ENCODE data around the gene VIPR2.

Gene VIPR2

DNA sequence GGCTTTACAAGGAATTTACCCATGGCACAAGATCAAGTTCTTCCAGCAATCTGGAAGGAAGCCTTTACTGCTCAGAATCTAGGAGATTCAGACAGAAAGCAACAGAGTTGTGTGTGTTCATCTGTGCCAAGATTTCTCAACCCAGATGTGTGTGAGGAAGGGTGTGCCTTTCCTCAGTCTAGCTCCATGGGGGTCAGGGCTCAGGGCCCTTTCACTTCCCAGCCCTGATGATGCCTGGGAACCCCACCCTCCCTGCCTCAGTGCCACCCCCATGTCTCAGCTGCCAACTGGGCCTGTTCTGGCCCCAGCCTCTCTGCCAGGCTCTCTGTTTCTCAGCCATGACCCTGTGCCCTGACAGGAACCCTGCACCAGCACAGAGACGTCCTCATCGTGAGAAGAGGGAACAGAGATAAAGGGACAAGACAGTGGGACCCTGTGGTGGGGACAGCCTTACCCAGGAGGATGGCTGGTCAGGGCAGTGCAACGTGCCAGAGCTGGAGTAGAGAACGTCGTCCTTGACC is 102.0 kb downstream of the VIPR2 start:
- Histone ChIP-seq H3K4me3 (ENCODE audit: low read depth in 1 of 2, low read length in 1 of 2) (no peak overlapping the region), H3K27ac (no peak overlapping the region), H3K9me3 (no peaks in the 10 kb centered on the region), H3K27me3 (peaks cover 6% of the 10 kb centered on the region), H3K4me1 (ENCODE audit: control insufficient read depth in 1 of 2, insufficient read depth in 1 of 2, low read depth in 1 of 2, low read length in 1 of 2) (no peaks in the 10 kb centered on the region), H3K36me3 (no peaks in the 10 kb centered on the region)
- no peak for TF ChIP-seq CTCF (IDR thresholded peaks at IDR 0.05)

GRCh38 chr7:159042103-159042502 is 102.6 kb downstream of the VIPR2 start:
- TF ChIP-seq CTCF (IDR thresholded peaks at IDR 0.05), result no peak
- Histone ChIP-seq H3K4me3 (ENCODE audit: low read depth in 1 of 2, low read length in 1 of 2) (no peak overlapping the region), H3K36me3 (no peaks in the 10 kb centered on the region), H3K4me1 (ENCODE audit: control insufficient read depth in 1 of 2, insufficient read depth in 1 of 2, low read depth in 1 of 2, low read length in 1 of 2) (no peaks in the 10 kb centered on the region), H3K9me3 (no peaks in the 10 kb centered on the region), H3K27ac (no peak overlapping the region), H3K27me3 (peaks cover 4% of the 10 kb centered on the region)

DNA sequence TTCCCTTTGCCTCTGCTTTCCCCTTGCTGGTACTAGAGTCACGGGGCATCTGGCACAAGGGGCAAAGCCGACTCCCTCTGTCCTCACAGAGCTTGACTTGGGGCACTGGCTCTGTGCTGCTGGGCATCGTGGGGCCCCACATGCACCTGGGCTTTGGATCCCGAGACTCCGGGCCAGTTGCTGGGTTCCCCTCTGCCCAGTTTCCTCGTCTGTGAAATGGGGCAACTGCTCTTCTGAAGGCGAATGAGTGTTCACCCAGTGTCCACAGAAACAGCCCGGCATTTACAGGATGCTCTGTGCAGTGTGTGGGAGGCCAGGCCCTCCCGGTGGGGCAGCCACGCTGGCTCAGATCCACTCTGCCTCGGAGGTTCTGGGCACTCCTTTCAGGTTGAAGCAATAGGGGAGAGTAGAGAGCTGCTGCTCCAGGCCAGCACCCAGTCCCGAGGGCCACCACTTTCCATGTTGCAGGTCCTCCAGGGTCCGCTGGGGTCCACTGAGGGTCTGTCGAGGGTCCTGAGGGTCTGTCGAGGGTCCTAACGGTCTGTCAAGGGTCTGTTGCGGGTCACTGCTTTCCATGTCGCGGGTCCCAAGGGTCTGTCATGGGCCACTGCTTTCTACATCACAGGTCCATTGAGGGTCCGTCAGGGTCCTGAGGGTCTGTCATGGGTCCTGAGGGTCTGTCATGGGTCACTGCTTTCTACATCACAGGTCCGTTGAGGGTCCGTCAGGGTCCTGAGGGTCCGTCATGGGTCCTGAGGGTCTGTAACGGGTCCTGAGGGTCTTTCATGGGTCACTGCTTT is 103.6 kb downstream of the VIPR2 start:
- Histone ChIP-seq H3K9me3 (no peaks in the 10 kb centered on the region), H3K4me1 (ENCODE audit: control insufficient read depth in 1 of 2, insufficient read depth in 1 of 2, low read depth in 1 of 2, low read length in 1 of 2) (no peaks in the 10 kb centered on the region), H3K4me3 (ENCODE audit: low read depth in 1 of 2, low read length in 1 of 2) (no peak overlapping the region), H3K27ac (no peak overlapping the region), H3K27me3 (no peaks in the 10 kb centered on the region), H3K36me3 (no peaks in the 10 kb centered on the region)
- TF ChIP-seq CTCF (IDR thresholded peaks at IDR 0.05), result no peak

DNA sequence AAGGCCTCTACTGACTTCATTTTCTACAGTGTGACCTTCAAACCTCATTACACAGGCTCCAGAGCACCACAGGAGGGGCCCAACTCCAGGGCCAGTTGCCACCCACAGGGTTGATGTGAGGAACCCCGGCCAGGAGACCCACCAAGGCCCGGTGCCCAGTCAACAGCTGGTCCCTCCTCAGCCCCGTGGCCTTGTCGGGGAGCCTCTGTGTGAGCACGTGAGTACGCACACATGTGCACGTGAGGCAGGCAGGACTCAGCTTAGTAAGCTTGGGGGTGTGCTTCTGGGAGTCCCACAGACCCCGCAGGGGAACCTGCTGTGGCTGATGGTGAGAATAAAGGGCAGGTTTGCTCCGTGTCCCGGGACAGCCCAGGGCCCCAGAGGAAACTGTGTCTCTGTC is 104.5 kb downstream of the VIPR2 start:
- no peaks in the 10 kb centered on the region for H3K9me3 ChIP-seq
- H3K27ac ChIP-seq, result no peak overlapping the region
- no peak for TF ChIP-seq CTCF (IDR thresholded peaks at IDR 0.05)
- H3K36me3 ChIP-seq, result no peaks in the 10 kb centered on the region
- H3K4me3 ChIP-seq (ENCODE audit: low read depth in 1 of 2, low read length in 1 of 2), result no peak overlapping the region
- no peaks in the 10 kb centered on the region for H3K27me3 ChIP-seq
- H3K4me1 ChIP-seq (ENCODE audit: control insufficient read depth in 1 of 2, insufficient read depth in 1 of 2, low read depth in 1 of 2, low read length in 1 of 2), result no peaks in the 10 kb centered on the region

DNA sequence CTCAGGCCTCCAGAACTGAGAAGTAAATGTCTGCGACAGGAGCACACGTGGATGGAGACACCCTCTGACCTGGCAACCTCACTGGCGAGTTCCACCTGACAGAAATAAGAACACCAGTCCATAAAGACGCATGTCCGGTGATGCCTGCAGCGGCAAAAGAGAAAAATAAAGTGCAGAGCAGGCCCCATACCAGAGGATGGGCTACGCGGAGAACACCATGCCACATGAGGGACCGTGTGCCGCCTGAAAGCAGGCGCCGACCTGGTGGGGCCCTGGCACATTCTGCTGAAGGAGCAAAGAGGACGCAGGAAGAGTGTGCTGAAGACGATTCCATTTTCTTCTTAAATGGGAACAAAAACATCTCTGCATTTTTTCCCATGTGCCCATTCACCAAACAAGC is 105.0 kb downstream of the VIPR2 start:
- no peaks in the 10 kb centered on the region for H3K36me3 ChIP-seq
- no peak overlapping the region for H3K27ac ChIP-seq
- H3K4me1 ChIP-seq (ENCODE audit: control insufficient read depth in 1 of 2, insufficient read depth in 1 of 2, low read depth in 1 of 2, low read length in 1 of 2), result no peaks in the 10 kb centered on the region
- no peak overlapping the region for H3K4me3 ChIP-seq (ENCODE audit: low read depth in 1 of 2, low read length in 1 of 2)
- TF ChIP-seq CTCF (IDR thresholded peaks at IDR 0.05), result no peak
- no peaks in the 10 kb centered on the region for H3K9me3 ChIP-seq
- H3K27me3 ChIP-seq, result no peaks in the 10 kb centered on the region

Data from neutrophil (primary cell).